ENCODE results near the gene TSPYL4. TPM values are rescaled to one million over a fixed set of nuclear protein-coding genes. Genes with fewer than 3 reads are reported as not detected.
A peak's percentile ranks its signal among the peaks of the same experiment; 100 is the strongest.

TSPYL4 gene
- polyA plus RNA-seq, 1 experiment = 33.7 TPM

- H3K36me3 ChIP-seq (ENCODE audit: control insufficient read depth, insufficient read depth, low read length) = no peaks in the 10 kb centered on the region; the same call in 1 of the 2 replicates
- H3K27me3 ChIP-seq (ENCODE audit: control insufficient read depth, insufficient read depth, low read length) = no peaks in the 10 kb centered on the region
- no peak for TF ChIP-seq CTCF (IDR thresholded peaks at IDR 0.05; ENCODE audit: insufficient read depth, low read depth, low read length)
- peak overlapping the region; percentile 86 for H3K4me3 ChIP-seq (ENCODE audit: low read depth, low read length)
- POLR2A ChIA-PET = interaction anchor here (0.7 kb wide), 1 partner anchor 14 kb away, joined by 20 read pairs; no protein-coding TSS in a partner anchor
- no peak for DNase-seq (ENCODE audit: low read depth)
- CTCF ChIA-PET = interaction anchor here (0.8 to 4.3 kb wide), 9 partner anchors 10 to 284 kb away, joined by 3 to 28 read pairs (median 7); no protein-coding TSS in a partner anchor
Observed at GRCh38 chr6:116278481-116278829, 24.6 kb upstream of the TSPYL4 start.

- DNase-seq (ENCODE audit: low read depth) = no peak
- ChIA-PET POLR2A (no interaction called here), CTCF (interaction anchor here (1.8 to 4.3 kb wide), 3 partner anchors 8 to 283 kb away, joined by 4 to 28 read pairs (median 23); no protein-coding TSS in a partner anchor)
- no peak for TF ChIP-seq CTCF (IDR thresholded peaks at IDR 0.05; ENCODE audit: insufficient read depth, low read depth, low read length)
- no peaks in the 10 kb centered on the region; the same call in 1 of the 2 replicates for H3K36me3 ChIP-seq (ENCODE audit: control insufficient read depth, insufficient read depth, low read length)
- no peaks in the 10 kb centered on the region for H3K27me3 ChIP-seq (ENCODE audit: control insufficient read depth, insufficient read depth, low read length)
- H3K4me3 ChIP-seq (ENCODE audit: low read depth, low read length) = peak overlapping the region; percentile 86
Observed at GRCh38 chr6:116277124-116277523, 23.2 kb upstream of the TSPYL4 start.

- H3K4me3 ChIP-seq (ENCODE audit: low read depth, low read length) = no peak overlapping the region
- ChIA-PET CTCF (interaction anchor here (1.3 to 6.6 kb wide), 5 partner anchors 12 to 291 kb away, joined by 5 to 93 read pairs (median 48); no protein-coding TSS in a partner anchor), POLR2A (no interaction called here)
- no peaks in the 10 kb centered on the region for H3K27me3 ChIP-seq (ENCODE audit: control insufficient read depth, insufficient read depth, low read length)
- H3K36me3 ChIP-seq (ENCODE audit: control insufficient read depth, insufficient read depth, low read length) = no peaks in the 10 kb centered on the region; the same call in 1 of the 2 replicates
- no peak for DNase-seq (ENCODE audit: low read depth)
- no peak for TF ChIP-seq CTCF (IDR thresholded peaks at IDR 0.05; ENCODE audit: insufficient read depth, low read depth, low read length)
Observed at GRCh38 chr6:116271149-116271708, 17.4 kb upstream of the TSPYL4 start.

- H3K36me3 ChIP-seq (ENCODE audit: control insufficient read depth, insufficient read depth, low read length) = no peaks in the 10 kb centered on the region; the same call in 1 of the 2 replicates
- ChIA-PET POLR2A (interaction anchor here (0.6 kb wide), 1 partner anchor 49 kb away, joined by 6 read pairs; no protein-coding TSS in a partner anchor), CTCF (interaction anchor here (0.6 to 6.6 kb wide), 34 partner anchors 10 to 322 kb away, joined by 3 to 93 read pairs (median 5); partner anchors contain the start of genes CALHM4, CALHM5, RWDD1 and TSPYL1)
- H3K27me3 ChIP-seq (ENCODE audit: control insufficient read depth, insufficient read depth, low read length) = no peaks in the 10 kb centered on the region
- DNase-seq (ENCODE audit: low read depth) = peak; percentile 29
- no peak overlapping the region for H3K4me3 ChIP-seq (ENCODE audit: low read depth, low read length)
- TF ChIP-seq CTCF (IDR thresholded peaks at IDR 0.05; ENCODE audit: insufficient read depth, low read depth, low read length) = peak; percentile 85
Observed at GRCh38 chr6:116268589-116269293, 14.9 kb upstream of the TSPYL4 start.

Data from BJ (cell line).